SK-N-SH treated with all-trans-retinoic acid at 6 μM for 48 hours (cell line): Measurements from ENCODE around the gene CYP4F2.

Experiments used
- ARNTL ChIP-seq: fragments of 450-650 bp; formaldehyde crosslinking; IDR thresholded peaks from 2 replicates; pipeline ENCODE4 v1.5.0; 2020; ENCODE audit warnings: low read depth, mild to moderate bottlenecking, moderate library complexity, borderline replicate concordance
- ESRRG ChIP-seq: fragments of 250-450 bp; sonication (Bioruptor Pico); IDR thresholded peaks from 2 replicates; pipeline ENCODE4 v1.6.1; 2021; ENCODE audit warnings: mild to moderate bottlenecking
- GLIS3 ChIP-seq: fragments of 250-450 bp; sonication (Bioruptor Pico); IDR thresholded peaks from 2 replicates; pipeline ENCODE4 v1.5.0; 2020; ENCODE audit warnings: mild to moderate bottlenecking, moderate library complexity
- ISL1 ChIP-seq: fragments of 250-450 bp; sonication (Bioruptor Pico); IDR thresholded peaks from 2 replicates; pipeline ENCODE4 v2.1.2; 2022; ENCODE audit warnings: mild to moderate bottlenecking, moderate library complexity
- OSR1 ChIP-seq: fragments of 250-450 bp; sonication (Bioruptor Pico); IDR thresholded peaks from 2 replicates; pipeline ENCODE4 v1.8.0; 2022; ENCODE audit warnings: moderate library complexity, mild to moderate bottlenecking, inconsistent platforms
- PPARA ChIP-seq: fragments of 250-450 bp; sonication (Bioruptor Pico); IDR thresholded peaks from 2 replicates; pipeline ENCODE4 v1.5.0; 2020; ENCODE audit warnings: mild to moderate bottlenecking, borderline replicate concordance
- RARB ChIP-seq: fragments of 250-450 bp; sonication (Bioruptor Pico); IDR thresholded peaks from 2 replicates; pipeline ENCODE4 v1.8.0; 2021; ENCODE audit warnings: mild to moderate bottlenecking, moderate library complexity
- SNAI2 ChIP-seq: fragments of 250-450 bp; sonication (Bioruptor Pico); IDR thresholded peaks from 2 replicates; pipeline ENCODE4 v1.5.0; 2020; ENCODE audit warnings: mild to moderate bottlenecking, moderate library complexity
- TOX ChIP-seq: fragments of 250-450 bp; sonication (Bioruptor Pico); IDR thresholded peaks from 2 replicates; pipeline ENCODE4 v1.8.0; 2021; ENCODE audit warnings: mild to moderate bottlenecking, moderate library complexity, borderline replicate concordance
- ZC3H10 ChIP-seq: fragments of 250-450 bp; sonication (Bioruptor Pico); IDR thresholded peaks from 2 replicates; pipeline ENCODE4 v1.5.1; 2021; ENCODE audit warnings: mild to moderate bottlenecking, moderate library complexity
- ZFP3 ChIP-seq: fragments of 250-450 bp; sonication (Bioruptor Pico); IDR thresholded peaks from 2 replicates; pipeline ENCODE4 v1.5.0; 2020; ENCODE audit warnings: mild to moderate bottlenecking, moderate library complexity
- ZFP30 ChIP-seq: fragments of 450-650 bp; formaldehyde crosslinking; IDR thresholded peaks from 2 replicates; pipeline ENCODE4 v1.5.0; 2022; ENCODE audit warnings: mild to moderate bottlenecking, moderate library complexity
- TF ChIP-seq, protein P1 (sequence below): fragments of 250-450 bp; sonication (Bioruptor Pico); IDR thresholded peaks from 2 replicates; pipeline ENCODE4 v1.5.1; 2020; ENCODE audit warnings: low read depth, mild to moderate bottlenecking, moderate library complexity
- TF ChIP-seq, protein P2 (sequence below): fragments of 250-450 bp; sonication (Bioruptor Pico); IDR thresholded peaks from 2 replicates; pipeline ENCODE4 v1.8.0; 2020; ENCODE audit warnings: mild to moderate bottlenecking, moderate library complexity, borderline replicate concordance

DNA sequence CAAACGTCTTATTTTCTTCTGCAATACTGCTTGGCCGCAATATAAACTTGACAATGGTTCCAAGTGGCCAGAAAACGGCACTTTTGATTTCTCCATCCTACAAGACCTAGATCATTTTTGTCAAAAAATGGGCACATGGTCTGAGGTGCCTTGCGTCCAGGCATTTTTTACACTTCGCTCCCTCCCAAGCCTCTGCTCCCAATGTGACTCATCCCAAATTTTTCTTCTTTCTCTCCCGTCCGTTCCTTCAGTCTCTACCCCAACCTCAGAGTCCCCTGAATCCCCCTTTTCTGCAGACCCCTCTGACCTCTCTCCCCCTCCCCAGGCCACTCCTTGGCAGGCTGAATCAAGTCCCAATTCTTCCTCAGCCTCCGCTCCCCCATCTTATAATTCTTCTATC, 68.1 kb downstream of the CYP4F2 start:
- TF ChIP-seq, protein P1, sequence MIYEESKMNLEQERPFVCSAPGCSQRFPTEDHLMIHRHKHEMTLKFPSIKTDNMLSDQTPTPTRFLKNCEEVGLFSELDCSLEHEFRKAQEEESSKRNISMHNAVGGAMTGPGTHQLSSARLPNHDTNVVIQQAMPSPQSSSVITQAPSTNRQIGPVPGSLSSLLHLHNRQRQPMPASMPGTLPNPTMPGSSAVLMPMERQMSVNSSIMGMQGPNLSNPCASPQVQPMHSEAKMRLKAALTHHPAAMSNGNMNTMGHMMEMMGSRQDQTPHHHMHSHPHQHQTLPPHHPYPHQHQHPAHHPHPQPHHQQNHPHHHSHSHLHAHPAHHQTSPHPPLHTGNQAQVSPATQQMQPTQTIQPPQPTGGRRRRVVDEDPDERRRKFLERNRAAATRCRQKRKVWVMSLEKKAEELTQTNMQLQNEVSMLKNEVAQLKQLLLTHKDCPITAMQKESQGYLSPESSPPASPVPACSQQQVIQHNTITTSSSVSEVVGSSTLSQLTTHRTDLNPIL (CRISPR knock-in tag), result no peak
- TF ChIP-seq, protein P2, sequence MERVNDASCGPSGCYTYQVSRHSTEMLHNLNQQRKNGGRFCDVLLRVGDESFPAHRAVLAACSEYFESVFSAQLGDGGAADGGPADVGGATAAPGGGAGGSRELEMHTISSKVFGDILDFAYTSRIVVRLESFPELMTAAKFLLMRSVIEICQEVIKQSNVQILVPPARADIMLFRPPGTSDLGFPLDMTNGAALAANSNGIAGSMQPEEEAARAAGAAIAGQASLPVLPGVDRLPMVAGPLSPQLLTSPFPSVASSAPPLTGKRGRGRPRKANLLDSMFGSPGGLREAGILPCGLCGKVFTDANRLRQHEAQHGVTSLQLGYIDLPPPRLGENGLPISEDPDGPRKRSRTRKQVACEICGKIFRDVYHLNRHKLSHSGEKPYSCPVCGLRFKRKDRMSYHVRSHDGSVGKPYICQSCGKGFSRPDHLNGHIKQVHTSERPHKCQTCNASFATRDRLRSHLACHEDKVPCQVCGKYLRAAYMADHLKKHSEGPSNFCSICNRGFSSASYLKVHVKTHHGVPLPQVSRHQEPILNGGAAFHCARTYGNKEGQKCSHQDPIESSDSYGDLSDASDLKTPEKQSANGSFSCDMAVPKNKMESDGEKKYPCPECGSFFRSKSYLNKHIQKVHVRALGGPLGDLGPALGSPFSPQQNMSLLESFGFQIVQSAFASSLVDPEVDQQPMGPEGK (CRISPR knock-in tag), result no peak
- no peak for TF ChIP-seq RARB (CRISPR knock-in tag)
- TF ChIP-seq ZFP30, result no peak
- no peak for TF ChIP-seq ZFP3 (CRISPR knock-in tag)
- no peak for TF ChIP-seq ISL1
- TF ChIP-seq ARNTL (CRISPR knock-in tag), result no peak
- TF ChIP-seq TOX (CRISPR knock-in tag), result no peak
- TF ChIP-seq OSR1, result no peak
- no peak for TF ChIP-seq GLIS3
- TF ChIP-seq SNAI2, result no peak
- no peak for TF ChIP-seq ESRRG (CRISPR knock-in tag)
- TF ChIP-seq PPARA (CRISPR knock-in tag), result no peak
- TF ChIP-seq ZC3H10, result no peak
